ENCODE measurements around the gene SSR3.

GRCh38 chr3:156563900-156564682, 9.2 kb upstream of the SSR3 start:
- TF ChIP-seq, protein P1, sequence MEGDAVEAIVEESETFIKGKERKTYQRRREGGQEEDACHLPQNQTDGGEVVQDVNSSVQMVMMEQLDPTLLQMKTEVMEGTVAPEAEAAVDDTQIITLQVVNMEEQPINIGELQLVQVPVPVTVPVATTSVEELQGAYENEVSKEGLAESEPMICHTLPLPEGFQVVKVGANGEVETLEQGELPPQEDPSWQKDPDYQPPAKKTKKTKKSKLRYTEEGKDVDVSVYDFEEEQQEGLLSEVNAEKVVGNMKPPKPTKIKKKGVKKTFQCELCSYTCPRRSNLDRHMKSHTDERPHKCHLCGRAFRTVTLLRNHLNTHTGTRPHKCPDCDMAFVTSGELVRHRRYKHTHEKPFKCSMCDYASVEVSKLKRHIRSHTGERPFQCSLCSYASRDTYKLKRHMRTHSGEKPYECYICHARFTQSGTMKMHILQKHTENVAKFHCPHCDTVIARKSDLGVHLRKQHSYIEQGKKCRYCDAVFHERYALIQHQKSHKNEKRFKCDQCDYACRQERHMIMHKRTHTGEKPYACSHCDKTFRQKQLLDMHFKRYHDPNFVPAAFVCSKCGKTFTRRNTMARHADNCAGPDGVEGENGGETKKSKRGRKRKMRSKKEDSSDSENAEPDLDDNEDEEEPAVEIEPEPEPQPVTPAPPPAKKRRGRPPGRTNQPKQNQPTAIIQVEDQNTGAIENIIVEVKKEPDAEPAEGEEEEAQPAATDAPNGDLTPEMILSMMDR (conservative IDR thresholded peaks at IDR 0.05; ENCODE audit: low read depth, low read length) = no peak
- no peak for TF ChIP-seq EZH2phosphoT487 (IDR thresholded peaks at IDR 0.05; ENCODE audit: borderline replicate concordance, low read length)
